ENCODE measurements around the gene RAB7B.
A peak's percentile ranks its signal among the peaks of the same experiment; 100 is the strongest.

Gene RAB7B

DNA sequence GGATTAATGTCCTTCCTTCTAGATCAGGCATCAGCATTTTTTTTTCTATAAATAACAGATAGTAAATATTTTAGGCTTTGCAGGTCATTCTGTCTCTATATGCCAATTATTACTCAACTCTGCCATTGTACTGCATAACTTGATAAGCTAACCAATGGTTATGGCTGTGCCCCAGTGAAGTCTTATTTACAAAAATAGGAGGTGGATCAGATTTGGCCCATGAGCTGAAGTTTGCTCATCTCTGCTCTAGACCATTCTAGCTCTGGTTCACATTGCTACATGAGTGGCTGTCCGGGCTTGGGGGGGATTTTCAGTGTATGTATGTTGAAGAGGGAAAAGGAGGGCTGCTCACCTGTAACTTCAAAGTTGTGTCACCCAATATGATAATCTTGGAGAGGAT, 10.1 kb downstream of the RAB7B start:
- no peak for DNase-seq

GRCh38 chr1:205992218-205992882, 10.8 kb downstream of the RAB7B start:
- no peak for DNase-seq

- DNase-seq = no peak
Measured at GRCh38 chr1:205991237-205991636, 12.0 kb downstream of the RAB7B start.

DNA sequence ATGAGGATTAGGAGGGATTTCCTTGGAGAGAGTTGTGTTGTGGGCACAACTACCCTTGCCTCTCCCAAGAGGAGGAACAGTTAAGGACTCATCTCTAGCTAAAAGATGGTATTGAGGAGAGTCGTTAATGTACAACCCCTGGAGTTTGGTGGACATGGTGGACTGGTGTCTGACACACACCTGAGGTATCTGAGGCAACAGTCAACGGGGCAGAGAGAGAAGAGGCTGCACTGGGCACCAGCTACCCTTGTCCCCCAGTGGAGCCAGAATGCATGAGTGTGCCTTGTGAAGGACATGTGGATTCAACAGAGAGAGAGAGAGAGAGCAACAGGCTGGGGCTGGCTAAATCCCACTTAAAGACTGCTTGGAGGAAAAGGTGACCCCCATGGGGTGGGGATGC, 13.0 kb downstream of the RAB7B start:
- DNase-seq = no peak

GRCh38 chr1:205989786-205990185, 13.4 kb downstream of the RAB7B start:
- no peak for DNase-seq

GRCh38 chr1:205988585-205988995, 14.6 kb downstream of the RAB7B start:
- DNase-seq = no peak

DNA sequence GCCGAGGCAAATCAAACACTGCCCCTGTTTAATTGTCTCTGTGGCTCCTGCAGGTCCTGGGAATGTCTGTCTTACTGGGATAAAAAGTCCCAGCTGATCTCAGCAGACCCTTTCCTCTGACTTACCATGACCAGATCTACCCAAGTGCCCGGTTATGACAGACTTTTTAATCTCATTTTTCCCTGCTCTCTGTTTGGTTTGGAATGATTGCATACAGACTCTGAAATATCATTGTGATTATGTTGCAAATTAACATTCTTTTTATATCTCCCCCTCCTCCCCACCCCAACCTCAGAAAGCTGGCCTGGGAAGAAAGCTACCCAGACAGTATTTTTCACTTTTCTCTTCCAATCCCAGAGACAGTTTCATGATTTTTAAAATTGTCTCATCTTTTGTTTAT, 16.3 kb downstream of the RAB7B start:
- DNase-seq = no peak

- DNase-seq = no peak
Measured at GRCh38 chr1:205986292-205986691, 16.9 kb downstream of the RAB7B start.

GRCh38 chr1:205985330-205986005, 17.7 kb downstream of the RAB7B start:
- no peak for DNase-seq

DNA sequence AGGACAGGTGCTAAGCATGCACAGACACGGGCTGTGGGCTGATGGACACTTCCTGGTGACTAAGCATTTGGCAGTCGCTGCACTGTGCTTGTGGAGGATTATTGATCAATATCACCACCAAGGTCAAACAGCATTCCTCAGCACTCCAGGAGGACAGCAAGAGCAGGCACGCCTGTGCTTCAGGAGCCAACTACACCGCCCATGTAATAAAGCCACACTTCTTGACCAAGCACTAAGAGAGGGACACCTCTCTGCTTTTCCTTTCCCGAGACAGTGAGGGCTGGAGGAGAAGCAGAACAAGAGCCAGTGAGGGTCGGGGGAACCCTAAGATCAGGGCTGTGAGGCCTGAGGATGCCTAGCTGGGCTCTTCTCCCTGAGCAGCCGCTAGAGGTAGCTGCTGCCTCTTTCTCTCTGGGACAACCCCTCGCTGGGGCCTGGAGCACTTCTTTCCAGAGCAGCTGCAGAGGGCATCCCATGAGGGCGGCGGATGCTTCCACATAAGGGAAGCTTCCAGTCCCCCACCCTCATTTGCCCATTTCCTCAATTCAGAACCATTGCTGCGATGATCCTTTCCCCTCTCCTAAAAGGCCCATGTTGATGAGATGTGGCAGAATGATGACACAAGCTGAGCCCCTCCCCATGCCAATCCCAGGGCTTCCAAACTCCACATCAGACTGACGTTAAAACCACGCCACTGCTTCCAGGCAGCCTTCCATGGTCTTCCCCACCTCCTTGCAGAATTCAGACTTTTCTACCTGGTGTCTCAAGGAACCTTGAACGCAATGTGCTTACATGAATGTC, 19.1 kb downstream of the RAB7B start:
- no peak for DNase-seq

- no peak for DNase-seq
Measured at GRCh38 chr1:205981257-205981656, 21.9 kb downstream of the RAB7B start.

DNA sequence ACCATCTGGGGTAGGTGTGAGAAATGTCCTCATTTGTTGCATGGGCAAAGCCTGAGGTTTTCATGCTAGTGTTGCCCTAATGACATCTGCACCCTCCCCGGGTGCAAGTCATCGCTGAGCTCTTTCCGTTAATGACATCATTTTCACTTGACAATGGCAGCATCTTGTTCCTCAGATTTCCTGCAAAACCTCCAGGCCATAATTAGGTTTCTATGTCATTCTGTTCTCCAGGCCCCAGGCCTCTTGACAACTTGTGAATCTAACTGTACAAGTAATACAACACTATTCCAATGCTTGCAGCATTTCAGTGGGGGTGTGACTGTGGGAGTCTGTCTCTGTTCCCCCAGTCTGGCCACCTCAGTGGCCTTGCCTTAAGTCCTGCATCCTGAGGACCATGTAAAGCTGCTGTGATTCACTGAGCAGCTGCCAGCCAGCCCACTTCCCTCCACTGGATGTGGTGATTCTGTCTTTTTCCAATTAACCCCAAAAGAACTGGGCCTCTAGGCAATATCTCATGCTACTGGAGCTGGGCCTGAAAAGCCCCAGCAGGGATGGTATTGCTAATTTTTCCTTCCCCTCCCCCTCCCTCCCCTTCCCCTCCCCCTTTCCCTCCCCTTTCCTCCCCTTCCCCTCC, 22.8 kb downstream of the RAB7B start:
- no peak for DNase-seq

- DNase-seq = no peak
Measured at GRCh38 chr1:205979301-205979700, 23.9 kb downstream of the RAB7B start.

- DNase-seq = no peak
Measured at GRCh38 chr1:205978676-205979075, 24.5 kb downstream of the RAB7B start.

DNA sequence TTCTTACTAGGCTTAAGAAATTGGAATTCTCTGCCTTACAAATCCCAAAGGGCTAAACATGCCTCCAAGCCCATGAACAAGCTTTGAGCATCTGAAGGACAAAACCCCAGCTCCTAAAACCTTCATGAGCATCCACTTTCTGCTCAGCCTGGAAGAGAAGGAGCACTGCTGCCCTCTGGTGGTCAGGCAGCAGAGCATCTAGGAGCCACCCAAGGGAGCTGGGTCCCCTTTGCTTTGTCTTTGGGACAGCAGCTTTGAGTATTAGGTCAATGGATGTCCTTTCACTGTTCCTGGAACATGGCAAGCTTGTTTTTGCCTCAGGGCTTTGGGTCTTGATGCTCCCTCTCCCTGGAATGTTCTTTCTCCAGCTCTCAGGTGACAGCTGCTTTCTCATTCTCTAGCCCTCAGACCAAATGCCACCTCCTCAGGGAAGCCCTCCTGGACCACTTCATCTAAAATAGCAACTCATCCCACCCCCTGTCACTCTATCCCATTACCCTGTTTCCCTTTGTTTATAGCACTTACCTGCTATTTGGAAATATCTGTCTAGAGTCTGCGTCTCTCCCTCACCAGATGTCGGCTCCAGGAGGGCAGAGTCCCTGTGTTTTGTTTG, 25.7 kb downstream of the RAB7B start:
- DNase-seq = peak; percentile 71

DNA sequence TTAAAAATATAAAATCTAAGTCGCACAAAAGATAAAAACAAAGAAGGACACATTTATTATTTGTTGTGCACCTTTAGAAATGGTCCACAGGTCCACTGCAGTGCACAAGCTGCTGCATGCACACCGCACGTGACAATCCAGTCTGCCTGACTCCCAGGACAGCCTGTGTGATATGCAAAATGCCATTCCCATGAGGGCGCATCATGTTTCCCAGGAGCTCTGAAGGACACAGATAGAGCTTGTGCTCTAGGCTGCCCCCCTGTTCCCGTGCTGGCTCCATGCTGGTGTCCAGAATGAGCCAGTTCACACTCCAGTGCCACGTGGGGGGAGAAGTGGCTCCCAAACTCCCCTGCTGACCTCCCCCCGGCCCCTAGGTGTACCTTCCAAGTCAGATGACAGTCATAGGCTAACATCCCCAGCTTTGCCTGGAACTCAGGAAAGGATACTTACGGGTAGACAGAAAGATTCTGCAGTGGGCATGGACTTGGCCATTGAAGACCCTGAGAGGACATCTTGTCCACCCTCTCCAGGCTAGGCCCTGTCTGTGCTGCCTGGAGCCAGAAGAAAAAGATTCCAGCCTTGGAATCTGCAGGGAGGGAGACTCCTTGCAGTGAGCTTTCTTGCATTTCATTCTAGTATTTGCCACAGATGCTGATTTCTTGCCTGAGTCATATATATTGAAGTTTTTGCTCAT, 26.3 kb downstream of the RAB7B start:
- DNase-seq = no peak

DNA sequence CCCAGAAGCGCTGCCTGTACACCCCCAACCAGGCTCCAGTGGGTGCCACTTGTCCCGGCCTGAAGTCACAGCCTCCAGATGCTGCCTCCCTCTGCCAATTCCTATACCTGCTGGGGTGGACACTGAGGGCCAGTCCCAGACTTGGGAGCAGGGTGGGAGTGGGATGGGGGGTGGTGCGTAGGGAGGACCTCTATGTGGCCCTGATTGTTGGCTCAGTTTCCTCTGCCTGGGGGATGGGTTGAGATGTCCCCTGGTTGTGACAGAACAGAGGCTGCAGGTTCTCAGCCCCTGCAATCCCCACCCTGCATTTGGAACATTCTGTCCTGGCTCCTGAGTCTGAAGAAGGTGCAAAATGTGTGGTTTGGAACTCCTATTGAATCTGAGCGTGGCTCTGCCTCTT, 27.2 kb downstream of the RAB7B start:
- no peak for DNase-seq

DNA sequence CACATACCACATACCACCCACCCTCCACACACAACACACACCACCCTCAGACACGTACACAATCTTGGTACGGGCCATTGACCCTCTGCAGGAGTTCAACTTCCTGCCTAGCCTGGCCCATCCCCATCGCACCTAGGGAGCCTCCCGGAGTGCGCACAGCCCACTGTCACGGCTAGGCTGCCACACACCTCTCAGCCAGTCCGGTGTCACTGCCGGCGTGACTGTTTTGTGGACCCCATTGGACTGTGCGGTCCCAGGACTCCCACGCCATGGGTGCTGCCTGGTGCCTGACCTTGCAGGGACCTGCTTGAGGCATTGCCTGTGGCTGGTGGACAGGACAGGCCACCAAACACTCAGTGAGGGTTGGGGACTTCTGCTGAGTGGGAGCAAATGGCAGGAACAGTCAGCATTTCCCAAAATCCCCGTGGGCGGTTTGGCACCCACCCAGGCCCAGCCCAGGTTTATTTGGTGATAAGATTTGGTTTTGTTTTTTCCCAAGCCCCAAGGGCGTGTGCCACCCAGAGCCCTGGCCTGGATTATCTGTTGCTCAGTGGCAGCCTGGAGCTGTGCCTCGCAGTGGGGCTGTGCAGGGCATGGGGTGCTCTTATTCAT, 27.7 kb downstream of the RAB7B start:
- no peak for DNase-seq

GRCh38 chr1:205974712-205975111, 28.5 kb downstream of the RAB7B start:
- DNase-seq = no peak

- DNase-seq = no peak
Measured at GRCh38 chr1:205973377-205974232, 29.6 kb downstream of the RAB7B start.

Measured in NCI-H1105 (cell line).